ENCODE measurements around the gene CLCN6.

CLCN6 gene

GRCh38 chr1:11858613-11858967 lies 52.6 kb downstream of the CLCN6 start, which contains the start of gene NPPB (continued):
- TF ChIP-seq ZNF354C (tag by site-specific recombination; IDR thresholded peaks at IDR 0.05; ENCODE audit: borderline replicate concordance, low read depth), result no peak

DNA sequence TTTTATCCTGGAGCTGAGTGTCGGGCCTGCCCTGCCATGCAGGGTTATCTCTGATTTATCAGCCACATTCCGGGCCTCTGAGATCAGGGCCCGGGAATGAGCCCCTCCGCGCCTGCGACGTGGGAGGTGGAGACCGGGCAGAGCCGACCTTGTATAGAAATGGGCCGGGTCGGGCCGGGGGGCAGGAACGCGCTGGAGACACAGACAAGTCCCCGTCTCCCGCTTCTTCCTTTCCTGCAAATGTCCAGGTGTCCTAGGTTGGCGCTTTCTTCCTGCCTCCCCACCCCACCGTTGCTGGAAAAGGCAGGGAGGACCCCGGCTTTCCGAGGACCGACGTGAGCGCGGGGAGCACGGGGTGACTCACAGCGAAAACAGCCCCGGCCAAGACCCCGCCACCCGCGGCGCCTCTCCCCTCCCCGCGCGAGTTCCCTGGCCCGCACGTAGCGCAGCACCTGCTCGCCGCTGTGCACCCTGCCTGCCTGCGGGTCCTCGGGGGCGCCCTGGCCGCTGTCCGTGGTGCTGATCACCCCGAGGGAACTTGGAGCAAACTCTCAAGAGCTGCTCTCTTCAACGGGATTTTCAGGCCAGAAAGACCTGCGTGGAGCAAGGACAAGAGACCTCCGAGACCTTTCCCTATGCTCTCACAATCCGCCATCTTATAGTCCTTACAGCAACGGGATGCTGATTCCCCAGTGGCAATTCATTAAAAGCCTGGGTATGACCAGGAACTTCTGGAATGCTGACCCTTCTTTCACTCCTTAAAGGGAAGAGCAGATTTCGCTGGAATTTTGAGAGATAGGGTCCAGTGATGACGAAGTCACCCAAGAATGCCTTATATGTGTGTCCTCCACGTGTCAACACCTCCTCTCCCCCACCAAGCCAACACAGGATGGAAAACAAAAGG lies 53.2 kb downstream of the CLCN6 start:
- ChIA-PET CTCF (interaction anchor here (0.6 to 1.7 kb wide), 5 partner anchors 24 to 181 kb away, joined by 3 to 9 read pairs (median 4); no protein-coding TSS in a partner anchor), POLR2A (interaction anchor here (0.5 to 1.8 kb wide), 3 partner anchors 27 to 215 kb away, joined by 3 to 9 read pairs (median 4); no protein-coding TSS in a partner anchor)
- Histone ChIP-seq H3K4me1 (ENCODE audit: control insufficient read depth, insufficient read depth, low read length) (no peaks in the 10 kb centered on the region), H3K4me3 (ENCODE audit: low read depth, low read length) (peak overlapping the region; percentile 32), H3K9me3 (ENCODE audit: control insufficient read depth, insufficient read depth, low read depth, low read length) (no peaks in the 10 kb centered on the region), H3K36me3 (ENCODE audit: control insufficient read depth in 2 of 2, insufficient read depth in 1 of 2, low read length in 2 of 2) (no peaks in the 10 kb centered on the region), H3K27ac (ENCODE audit: extremely low read depth, low read depth, low read length) (no peak overlapping the region)
- TF ChIP-seq ZNF426 (tag by site-specific recombination; IDR thresholded peaks at IDR 0.05) (no peak), ZNF488 (tag by site-specific recombination; IDR thresholded peaks at IDR 0.05) (no peak), ZNF404 (tag by site-specific recombination; IDR thresholded peaks at IDR 0.05) (no peak), ZNF530 (tag by site-specific recombination; IDR thresholded peaks at IDR 0.05; ENCODE audit: low read depth) (no peak), ZNF37A (tag by site-specific recombination; IDR thresholded peaks at IDR 0.05) (no peak), SP3 (tag by site-specific recombination; IDR thresholded peaks at IDR 0.05) (no peak), ZNF549 (tag by site-specific recombination; IDR thresholded peaks at IDR 0.05) (no peak), TCF7L2 (IDR thresholded peaks at IDR 0.05; ENCODE audit: borderline replicate concordance, low read depth, low read length) (no peak), GLIS2 (tag by site-specific recombination; IDR thresholded peaks at IDR 0.05) (peak; percentile 85), ZNF707 (tag by site-specific recombination; IDR thresholded peaks at IDR 0.05) (no peak), ZNF423 (tag by site-specific recombination; IDR thresholded peaks at IDR 0.05) (peak; percentile 91), ZNF529 (tag by site-specific recombination; IDR thresholded peaks at IDR 0.05; ENCODE audit: insufficient replicate concordance) (no peak), ZNF791 (tag by site-specific recombination; IDR thresholded peaks at IDR 0.05) (no peak), GFI1B (tag by site-specific recombination; IDR thresholded peaks at IDR 0.05) (no peak), ZNF132 (tag by site-specific recombination; IDR thresholded peaks at IDR 0.05; ENCODE audit: borderline replicate concordance) (no peak), AEBP2 (tag by site-specific recombination; IDR thresholded peaks at IDR 0.05; ENCODE audit: borderline replicate concordance) (no peak), ZNF580 (tag by site-specific recombination; IDR thresholded peaks at IDR 0.05) (no peak), ZNF391 (tag by site-specific recombination; IDR thresholded peaks at IDR 0.05; ENCODE audit: borderline replicate concordance, low read depth) (peak; percentile 44; the same call in 1 of the 2 replicates), ZFP69B (tag by site-specific recombination; IDR thresholded peaks at IDR 0.05) (no peak), ELK4 (IDR thresholded peaks at IDR 0.05; ENCODE audit: borderline replicate concordance, low read depth, low read length) (no peak), ZNF366 (tag by site-specific recombination; conservative IDR thresholded peaks at IDR 0.05) (no peak), OVOL3 (tag by site-specific recombination; IDR thresholded peaks at IDR 0.05) (no peak)
- TF ChIP-seq, protein P1, sequence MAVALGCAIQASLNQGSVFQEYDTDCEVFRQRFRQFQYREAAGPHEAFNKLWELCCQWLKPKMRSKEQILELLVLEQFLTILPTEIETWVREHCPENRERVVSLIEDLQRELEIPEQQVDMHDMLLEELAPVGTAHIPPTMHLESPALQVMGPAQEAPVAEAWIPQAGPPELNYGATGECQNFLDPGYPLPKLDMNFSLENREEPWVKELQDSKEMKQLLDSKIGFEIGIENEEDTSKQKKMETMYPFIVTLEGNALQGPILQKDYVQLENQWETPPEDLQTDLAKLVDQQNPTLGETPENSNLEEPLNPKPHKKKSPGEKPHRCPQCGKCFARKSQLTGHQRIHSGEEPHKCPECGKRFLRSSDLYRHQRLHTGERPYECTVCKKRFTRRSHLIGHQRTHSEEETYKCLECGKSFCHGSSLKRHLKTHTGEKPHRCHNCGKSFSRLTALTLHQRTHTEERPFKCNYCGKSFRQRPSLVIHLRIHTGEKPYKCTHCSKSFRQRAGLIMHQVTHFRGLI (tag by site-specific recombination; IDR thresholded peaks at IDR 0.05), result no peak
- TF ChIP-seq, protein P2, sequence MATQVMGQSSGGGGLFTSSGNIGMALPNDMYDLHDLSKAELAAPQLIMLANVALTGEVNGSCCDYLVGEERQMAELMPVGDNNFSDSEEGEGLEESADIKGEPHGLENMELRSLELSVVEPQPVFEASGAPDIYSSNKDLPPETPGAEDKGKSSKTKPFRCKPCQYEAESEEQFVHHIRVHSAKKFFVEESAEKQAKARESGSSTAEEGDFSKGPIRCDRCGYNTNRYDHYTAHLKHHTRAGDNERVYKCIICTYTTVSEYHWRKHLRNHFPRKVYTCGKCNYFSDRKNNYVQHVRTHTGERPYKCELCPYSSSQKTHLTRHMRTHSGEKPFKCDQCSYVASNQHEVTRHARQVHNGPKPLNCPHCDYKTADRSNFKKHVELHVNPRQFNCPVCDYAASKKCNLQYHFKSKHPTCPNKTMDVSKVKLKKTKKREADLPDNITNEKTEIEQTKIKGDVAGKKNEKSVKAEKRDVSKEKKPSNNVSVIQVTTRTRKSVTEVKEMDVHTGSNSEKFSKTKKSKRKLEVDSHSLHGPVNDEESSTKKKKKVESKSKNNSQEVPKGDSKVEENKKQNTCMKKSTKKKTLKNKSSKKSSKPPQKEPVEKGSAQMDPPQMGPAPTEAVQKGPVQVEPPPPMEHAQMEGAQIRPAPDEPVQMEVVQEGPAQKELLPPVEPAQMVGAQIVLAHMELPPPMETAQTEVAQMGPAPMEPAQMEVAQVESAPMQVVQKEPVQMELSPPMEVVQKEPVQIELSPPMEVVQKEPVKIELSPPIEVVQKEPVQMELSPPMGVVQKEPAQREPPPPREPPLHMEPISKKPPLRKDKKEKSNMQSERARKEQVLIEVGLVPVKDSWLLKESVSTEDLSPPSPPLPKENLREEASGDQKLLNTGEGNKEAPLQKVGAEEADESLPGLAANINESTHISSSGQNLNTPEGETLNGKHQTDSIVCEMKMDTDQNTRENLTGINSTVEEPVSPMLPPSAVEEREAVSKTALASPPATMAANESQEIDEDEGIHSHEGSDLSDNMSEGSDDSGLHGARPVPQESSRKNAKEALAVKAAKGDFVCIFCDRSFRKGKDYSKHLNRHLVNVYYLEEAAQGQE (tag by site-specific recombination; IDR thresholded peaks at IDR 0.05), result peak; percentile 99

All from HEK293 (cell line).